Colonic mucosa (tissue), 4 donors: Measurements from ENCODE around the gene RASAL2. TPM values are rescaled to one million over a fixed set of nuclear protein-coding genes. Genes with fewer than 3 reads are reported as not detected.

Source experiments
- DNase-seq: peaks from one replicate; pipeline ENCODE4 v3.0.0-alpha.2; 2020
- H3K27ac ChIP-seq: fragments of 200-600 bp; one replicate; pipeline ENCODE4 v1.8.0; 2021
- H3K27me3 ChIP-seq: fragments of 200-600 bp; one replicate; pipeline ENCODE4 v1.8.0; 2021
- H3K36me3 ChIP-seq: fragments of 200-600 bp; one replicate; pipeline ENCODE4 v1.8.0; 2021
- H3K4me1 ChIP-seq: fragments of 200-600 bp; one replicate; pipeline ENCODE4 v1.8.0; 2021; ENCODE audit warnings: mild to moderate bottlenecking
- H3K4me3 ChIP-seq: fragments of 200-600 bp; one replicate; pipeline ENCODE4 v1.8.0; 2021
- H3K9ac ChIP-seq, 2 donors: one replicate each; pipeline ENCODE4 v1.7.0; 2013; ENCODE audit warnings: control low read depth in 2 of 2, low read depth in 2 of 2, low read length in 2 of 2
- H3K9me3 ChIP-seq: fragments of 200-600 bp; one replicate; pipeline ENCODE4 v1.8.0; 2021
- intact Hi-C: fragments of 100-400 bp; cut with DNase I; formaldehyde crosslinking; loops from one replicate; pipeline ENCODE4 v1.14.1; 2022
- total RNA-seq, 2 donors: library from RNA; stranded (reverse); fragmentation: NEBNext Ultra II Directional in 1 of 2; extraction: Animal tissue kit (Norgen Biotek cat#: 25700) in 1 of 2; gene quantifications; one replicate each; pipeline ENCODE4 v1.2.1, GENCODE V29; 2021
- TF ChIP-seq, protein P1 (sequence below): fragments of 200-600 bp; IDR thresholded peaks from one replicate; pipeline ENCODE4 v1.8.0; 2022; ENCODE audit warnings: antibody characterized with exemption, mild to moderate bottlenecking
- donor health status: healthy.
- donor health status: DM: no; HTN: no; CAD: no.
- donor health status: DM: no; HTN: no; CAD: no.

Gene RASAL2
- total RNA-seq, 2 donors from 2014 or later = 9.7 to 11.8 TPM

- Histone ChIP-seq H3K36me3 (no peaks in the 10 kb centered on the region), H3K27ac (no peak overlapping the region), H3K4me3 (no peak overlapping the region), H3K4me1 (no peaks in the 10 kb centered on the region), H3K9ac (no peak overlapping the region), H3K9me3 (no peaks in the 10 kb centered on the region), H3K27me3 (no peaks in the 10 kb centered on the region)
- DNase-seq = no peak
- TF ChIP-seq, protein P1, sequence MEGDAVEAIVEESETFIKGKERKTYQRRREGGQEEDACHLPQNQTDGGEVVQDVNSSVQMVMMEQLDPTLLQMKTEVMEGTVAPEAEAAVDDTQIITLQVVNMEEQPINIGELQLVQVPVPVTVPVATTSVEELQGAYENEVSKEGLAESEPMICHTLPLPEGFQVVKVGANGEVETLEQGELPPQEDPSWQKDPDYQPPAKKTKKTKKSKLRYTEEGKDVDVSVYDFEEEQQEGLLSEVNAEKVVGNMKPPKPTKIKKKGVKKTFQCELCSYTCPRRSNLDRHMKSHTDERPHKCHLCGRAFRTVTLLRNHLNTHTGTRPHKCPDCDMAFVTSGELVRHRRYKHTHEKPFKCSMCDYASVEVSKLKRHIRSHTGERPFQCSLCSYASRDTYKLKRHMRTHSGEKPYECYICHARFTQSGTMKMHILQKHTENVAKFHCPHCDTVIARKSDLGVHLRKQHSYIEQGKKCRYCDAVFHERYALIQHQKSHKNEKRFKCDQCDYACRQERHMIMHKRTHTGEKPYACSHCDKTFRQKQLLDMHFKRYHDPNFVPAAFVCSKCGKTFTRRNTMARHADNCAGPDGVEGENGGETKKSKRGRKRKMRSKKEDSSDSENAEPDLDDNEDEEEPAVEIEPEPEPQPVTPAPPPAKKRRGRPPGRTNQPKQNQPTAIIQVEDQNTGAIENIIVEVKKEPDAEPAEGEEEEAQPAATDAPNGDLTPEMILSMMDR = no peak
- intact Hi-C loops = loop anchor here (10.0 kb wide), 1 partner anchor 149 kb away; no protein-coding TSS in a partner anchor
Measured at GRCh38 chr1:178183796-178184195, 89.9 kb downstream of the RASAL2 start.

- TF ChIP-seq, protein P1 = no peak
- intact Hi-C loops = loop anchor here (10.0 kb wide), 1 partner anchor 154 kb away; no protein-coding TSS in a partner anchor
- Histone ChIP-seq H3K4me1 (no peaks in the 10 kb centered on the region), H3K36me3 (no peaks in the 10 kb centered on the region), H3K27me3 (no peaks in the 10 kb centered on the region), H3K27ac (no peak overlapping the region), H3K4me3 (no peak overlapping the region), H3K9me3 (no peaks in the 10 kb centered on the region), H3K9ac (no peak overlapping the region)
- DNase-seq = no peak
Measured at GRCh38 chr1:178188306-178188705, 94.4 kb downstream of the RASAL2 start.

GRCh38 chr1:178189814-178190213 lies 95.9 kb downstream of the RASAL2 start:
- Histone ChIP-seq H3K27ac (no peak overlapping the region), H3K9me3 (no peaks in the 10 kb centered on the region), H3K9ac (no peak overlapping the region), H3K36me3 (no peaks in the 10 kb centered on the region), H3K4me3 (no peak overlapping the region), H3K4me1 (no peaks in the 10 kb centered on the region), H3K27me3 (no peaks in the 10 kb centered on the region)
- TF ChIP-seq, protein P1 = no peak
- DNase-seq = no peak
- intact Hi-C loops = loop anchor here (10.0 kb wide), 1 partner anchor 155 kb away; no protein-coding TSS in a partner anchor

- TF ChIP-seq, protein P1 = no peak
- H3K4me3 ChIP-seq = no peak overlapping the region
- H3K27ac ChIP-seq = no peak overlapping the region
- intact Hi-C loops = no loop called here
- H3K4me1 ChIP-seq = no peaks in the 10 kb centered on the region
- no peaks in the 10 kb centered on the region for H3K36me3 ChIP-seq
- no peak for DNase-seq
- no peaks in the 10 kb centered on the region for H3K9me3 ChIP-seq
- no peak overlapping the region for H3K9ac ChIP-seq
- H3K27me3 ChIP-seq = no peaks in the 10 kb centered on the region
Measured at GRCh38 chr1:178190881-178191280, 97.0 kb downstream of the RASAL2 start.

DNA sequence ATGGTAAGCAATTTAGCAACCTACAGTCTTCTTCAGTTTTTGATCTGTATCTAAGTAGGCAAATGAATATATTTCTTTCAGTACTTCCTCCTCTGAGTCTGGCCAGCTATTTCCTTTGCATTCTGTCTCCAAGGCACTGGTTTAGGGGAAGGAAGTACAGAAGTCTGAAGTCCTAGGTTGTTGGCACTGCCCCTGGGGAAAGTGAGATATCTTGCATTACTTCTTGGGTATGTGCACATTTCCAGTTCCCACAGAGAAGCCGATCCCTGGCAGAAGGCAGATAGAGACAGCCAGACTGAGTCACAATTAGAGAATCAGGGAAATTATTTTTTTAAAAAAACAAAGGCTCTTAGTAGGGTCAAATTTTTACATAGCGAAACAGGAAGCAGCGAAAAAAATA lies 98.8 kb downstream of the RASAL2 start:
- no peaks in the 10 kb centered on the region for H3K27me3 ChIP-seq
- H3K4me1 ChIP-seq = no peaks in the 10 kb centered on the region
- H3K4me3 ChIP-seq = no peak overlapping the region
- peak; percentile 52 for DNase-seq
- H3K9me3 ChIP-seq = no peaks in the 10 kb centered on the region
- H3K27ac ChIP-seq = peak overlapping the region; percentile 28
- H3K36me3 ChIP-seq = no peaks in the 10 kb centered on the region
- no peak overlapping the region for H3K9ac ChIP-seq
- TF ChIP-seq, protein P1 = no peak
- intact Hi-C loops = no loop called here
